ENCODE measurements around the gene GABRB2.

GABRB2 gene

DNA sequence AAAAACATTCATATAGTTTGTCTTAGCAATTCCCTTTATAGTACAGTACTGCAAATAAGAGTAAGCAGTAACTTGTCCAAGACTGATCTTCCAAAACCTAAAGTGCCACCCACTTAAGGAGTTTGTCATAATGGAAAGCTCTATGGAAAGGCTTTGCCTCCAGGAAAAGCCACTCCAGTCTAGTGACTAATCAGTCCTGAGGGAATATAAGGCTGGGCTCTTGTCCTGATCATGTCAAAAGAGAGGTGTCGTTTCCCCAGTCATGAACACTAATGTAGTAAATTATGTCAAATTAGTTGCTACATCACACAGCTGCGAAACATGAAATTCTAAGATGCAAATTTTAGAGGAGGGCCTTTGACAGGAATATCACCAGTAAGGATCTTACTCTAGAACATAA, 271.6 kb downstream of the GABRB2 start:
- TF ChIP-seq CTCF (conservative IDR thresholded peaks at IDR 0.05; ENCODE audit: low read depth, low read length): no peak

DNA sequence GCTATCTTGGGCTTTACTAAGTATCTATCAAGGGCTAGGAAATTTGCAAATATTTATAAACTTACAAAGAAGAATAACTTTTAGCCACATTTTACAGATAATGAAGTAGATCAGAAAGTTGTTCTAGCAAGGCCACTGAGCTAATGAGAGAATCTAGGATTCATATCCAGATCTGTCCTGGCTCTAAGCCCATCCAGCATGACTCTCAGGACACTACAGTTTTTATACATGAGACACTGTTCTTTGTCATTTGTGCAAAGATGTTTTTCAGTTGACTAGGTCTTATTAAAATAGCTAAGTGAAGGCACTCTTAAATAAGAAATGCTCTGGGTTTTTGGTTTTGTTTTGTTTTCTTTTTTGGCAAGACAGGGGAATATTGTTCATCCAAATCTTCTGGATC, 273.1 kb downstream of the GABRB2 start:
- TF ChIP-seq CTCF (conservative IDR thresholded peaks at IDR 0.05; ENCODE audit: low read depth, low read length): no peak
- Histone ChIP-seq H2AFZ (ENCODE audit: low read depth) (no peak overlapping the region), H3K27me3 (ENCODE audit: insufficient read depth, low read depth) (no peaks in the 10 kb centered on the region), H3K4me1 (ENCODE audit: low read depth, poor library complexity, severe bottlenecking) (no peaks in the 10 kb centered on the region), H3K4me2 (no peak overlapping the region), H3K27ac (no peak overlapping the region), H4K20me1 (ENCODE audit: insufficient read depth) (no peaks in the 10 kb centered on the region), H3K9ac (no peak overlapping the region), H3K36me3 (ENCODE audit: insufficient read depth) (no peaks in the 10 kb centered on the region), H3K79me2 (ENCODE audit: insufficient read depth, low read depth) (no peaks in the 10 kb centered on the region), H3K4me3 (IDR thresholded peaks at IDR 0.05; ENCODE audit: insufficient read depth, low read depth, low read length) (no peak overlapping the region)

More for the DNA sequence above, 271.6 kb downstream of the GABRB2 start:
- H3K27me3 ChIP-seq (ENCODE audit: insufficient read depth, low read depth): no peaks in the 10 kb centered on the region
- no peak overlapping the region for H3K4me3 ChIP-seq (IDR thresholded peaks at IDR 0.05; ENCODE audit: insufficient read depth, low read depth, low read length)
- H3K27ac ChIP-seq: no peak overlapping the region
- H2AFZ ChIP-seq (ENCODE audit: low read depth): no peak overlapping the region
- H4K20me1 ChIP-seq (ENCODE audit: insufficient read depth): no peaks in the 10 kb centered on the region
- no peak overlapping the region for H3K4me2 ChIP-seq
- H3K9ac ChIP-seq: no peak overlapping the region
- H3K79me2 ChIP-seq (ENCODE audit: insufficient read depth, low read depth): no peaks in the 10 kb centered on the region
- no peaks in the 10 kb centered on the region for H3K4me1 ChIP-seq (ENCODE audit: low read depth, poor library complexity, severe bottlenecking)
- H3K36me3 ChIP-seq (ENCODE audit: insufficient read depth): no peaks in the 10 kb centered on the region

- Histone ChIP-seq H3K9ac (no peak overlapping the region), H3K4me2 (no peak overlapping the region), H2AFZ (ENCODE audit: low read depth) (no peak overlapping the region), H4K20me1 (ENCODE audit: insufficient read depth) (no peaks in the 10 kb centered on the region), H3K4me1 (ENCODE audit: low read depth, poor library complexity, severe bottlenecking) (no peaks in the 10 kb centered on the region), H3K27me3 (ENCODE audit: insufficient read depth, low read depth) (no peaks in the 10 kb centered on the region), H3K27ac (no peak overlapping the region), H3K36me3 (ENCODE audit: insufficient read depth) (no peaks in the 10 kb centered on the region), H3K79me2 (ENCODE audit: insufficient read depth, low read depth) (no peaks in the 10 kb centered on the region), H3K4me3 (IDR thresholded peaks at IDR 0.05; ENCODE audit: insufficient read depth, low read depth, low read length) (no peak overlapping the region)
- TF ChIP-seq CTCF (conservative IDR thresholded peaks at IDR 0.05; ENCODE audit: low read depth, low read length): no peak
Observed at GRCh38 chr5:161271816-161272215, 274.7 kb downstream of the GABRB2 start.

DNA sequence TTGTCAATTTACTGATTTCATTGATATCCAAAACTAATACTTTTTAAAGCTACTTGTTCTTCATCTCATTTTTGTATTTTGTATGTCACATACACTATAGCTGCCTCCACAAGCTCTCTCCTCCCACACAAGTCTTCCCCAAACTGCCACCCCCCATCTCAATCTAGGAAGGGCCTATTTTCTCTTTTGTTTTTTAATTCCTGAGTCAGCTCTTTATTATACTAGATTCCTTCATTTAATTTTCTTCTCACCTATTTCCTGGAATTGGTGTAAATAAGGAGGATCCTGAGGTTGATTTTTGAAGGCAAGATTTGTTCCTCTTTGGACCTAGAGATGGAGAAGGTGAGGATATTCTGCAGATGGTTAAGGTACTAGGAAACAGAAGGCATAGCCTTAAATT, 277.4 kb downstream of the GABRB2 start:
- Histone ChIP-seq H4K20me1 (ENCODE audit: insufficient read depth) (no peaks in the 10 kb centered on the region), H3K9ac (no peak overlapping the region), H3K4me3 (IDR thresholded peaks at IDR 0.05; ENCODE audit: insufficient read depth, low read depth, low read length) (no peak overlapping the region), H3K36me3 (ENCODE audit: insufficient read depth) (no peaks in the 10 kb centered on the region), H3K79me2 (ENCODE audit: insufficient read depth, low read depth) (no peaks in the 10 kb centered on the region), H3K4me1 (ENCODE audit: low read depth, poor library complexity, severe bottlenecking) (no peaks in the 10 kb centered on the region), H3K4me2 (no peak overlapping the region), H2AFZ (ENCODE audit: low read depth) (no peak overlapping the region), H3K27ac (no peak overlapping the region), H3K27me3 (ENCODE audit: insufficient read depth, low read depth) (no peaks in the 10 kb centered on the region)
- no peak for TF ChIP-seq CTCF (conservative IDR thresholded peaks at IDR 0.05; ENCODE audit: low read depth, low read length)
